ENCODE measurements around the gene ZNF804A.
"Not testable (repeated sequence)": the region's sequence is repeated elsewhere in the genome, so short reads cannot be mapped to it uniquely, and the experiment has no call there.

ZNF804A gene

GRCh38 chr2:184815824-184816223 lies 217.5 kb downstream of the ZNF804A start:
- DNase-seq (ENCODE audit: low read depth in 2 of 2, low spot score in 1 of 2) = no peak

- no peak for DNase-seq (ENCODE audit: low read depth in 2 of 2, low spot score in 1 of 2)
Observed at GRCh38 chr2:184824597-184824996, 226.3 kb downstream of the ZNF804A start.

- DNase-seq (ENCODE audit: low read depth in 2 of 2, low spot score in 1 of 2) = no peak
Observed at GRCh38 chr2:184830531-184830930, 232.2 kb downstream of the ZNF804A start.

GRCh38 chr2:184834699-184835397 lies 236.5 kb downstream of the ZNF804A start:
- DNase-seq (ENCODE audit: low read depth in 2 of 2, low spot score in 1 of 2) = no peak

DNA sequence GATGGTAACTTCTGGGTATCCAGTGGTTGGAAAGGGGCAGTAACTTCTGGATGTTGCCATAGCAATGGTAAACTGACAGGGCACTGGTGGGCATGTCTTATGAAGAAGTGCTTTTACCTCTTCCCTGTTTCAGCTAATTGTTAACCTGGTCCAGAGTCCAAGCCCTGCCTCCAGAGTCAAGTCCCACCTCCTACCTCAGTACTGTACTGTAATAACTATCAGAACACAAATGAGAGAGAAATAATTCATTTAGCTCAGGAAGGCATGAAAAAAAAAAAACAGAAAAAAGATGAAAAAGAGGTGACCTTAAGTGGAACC lies 237.0 kb downstream of the ZNF804A start:
- DNase-seq (ENCODE audit: low read depth in 2 of 2, low spot score in 1 of 2) = no peak

DNA sequence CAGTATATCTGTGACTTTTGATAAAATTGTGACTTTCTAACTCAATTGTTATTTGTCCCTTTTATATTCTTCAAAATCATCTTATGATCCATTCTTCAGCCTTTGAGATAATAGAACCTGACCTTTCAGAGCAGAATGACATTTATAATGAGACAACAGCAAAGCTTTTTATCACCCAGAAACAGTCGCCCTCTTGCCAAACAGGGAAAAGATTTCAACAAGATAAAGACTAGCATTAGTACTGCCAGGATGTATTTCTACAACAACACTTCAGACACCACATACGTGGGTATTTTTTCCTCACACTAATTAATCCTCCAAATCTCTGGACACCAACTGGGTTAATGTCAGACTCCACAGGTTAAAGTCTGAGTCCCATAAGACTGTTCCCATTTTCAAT lies 249.0 kb downstream of the ZNF804A start:
- no peak for DNase-seq (ENCODE audit: low read depth in 2 of 2, low spot score in 1 of 2)

DNA sequence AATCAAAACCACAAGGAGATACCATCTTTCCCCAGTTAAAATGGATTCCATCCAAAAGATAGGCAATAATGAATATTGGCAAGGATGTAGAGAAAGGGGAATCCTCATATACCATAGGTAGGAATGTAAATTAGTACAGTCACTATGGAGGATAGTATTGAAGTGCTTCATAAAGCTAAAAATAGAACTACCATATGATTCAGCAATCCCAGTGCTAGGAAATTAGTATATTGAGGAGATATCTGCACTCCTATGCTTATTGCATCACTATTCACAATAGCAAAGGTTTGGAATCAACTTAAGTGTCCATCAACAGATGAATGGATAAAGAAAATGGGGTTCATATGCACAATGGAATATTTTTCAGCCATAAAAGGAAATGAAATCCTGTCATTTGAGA lies 251.2 kb downstream of the ZNF804A start:
- DNase-seq (ENCODE audit: low read depth in 2 of 2, low spot score in 1 of 2) = no peak

- DNase-seq (ENCODE audit: low read depth in 2 of 2, low spot score in 1 of 2) = no peak
Observed at GRCh38 chr2:184851576-184851975, 253.2 kb downstream of the ZNF804A start.

- DNase-seq (ENCODE audit: low read depth in 2 of 2, low spot score in 1 of 2) = no peak
Observed at GRCh38 chr2:184859187-184859586, 260.9 kb downstream of the ZNF804A start.

- no peak for DNase-seq (ENCODE audit: low read depth in 2 of 2, low spot score in 1 of 2)
Observed at GRCh38 chr2:184860744-184861143, 262.4 kb downstream of the ZNF804A start.

- DNase-seq (ENCODE audit: low read depth in 2 of 2, low spot score in 1 of 2) = no peak
Observed at GRCh38 chr2:184875212-184875611, 276.9 kb downstream of the ZNF804A start.

DNA sequence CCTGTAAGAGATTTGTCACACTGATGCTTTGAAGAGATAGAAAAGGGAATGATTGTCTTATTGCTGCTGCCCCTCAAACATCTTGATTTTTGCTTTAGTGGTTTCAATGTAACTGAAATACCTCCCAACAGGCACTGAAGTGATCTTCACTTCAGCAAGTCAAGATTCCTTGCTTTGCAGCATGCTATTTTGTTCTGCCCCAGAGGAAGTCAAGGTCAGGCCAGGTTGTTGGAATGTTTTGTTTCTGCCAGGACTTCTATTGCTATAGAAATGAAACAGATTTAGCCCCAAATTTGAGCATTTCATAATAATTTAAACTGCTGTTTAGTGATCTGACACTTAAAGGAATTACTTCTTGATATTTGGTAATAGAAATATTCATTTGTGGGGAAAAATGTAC lies 277.6 kb downstream of the ZNF804A start:
- DNase-seq (ENCODE audit: low read depth in 2 of 2, low spot score in 1 of 2) = no peak

DNA sequence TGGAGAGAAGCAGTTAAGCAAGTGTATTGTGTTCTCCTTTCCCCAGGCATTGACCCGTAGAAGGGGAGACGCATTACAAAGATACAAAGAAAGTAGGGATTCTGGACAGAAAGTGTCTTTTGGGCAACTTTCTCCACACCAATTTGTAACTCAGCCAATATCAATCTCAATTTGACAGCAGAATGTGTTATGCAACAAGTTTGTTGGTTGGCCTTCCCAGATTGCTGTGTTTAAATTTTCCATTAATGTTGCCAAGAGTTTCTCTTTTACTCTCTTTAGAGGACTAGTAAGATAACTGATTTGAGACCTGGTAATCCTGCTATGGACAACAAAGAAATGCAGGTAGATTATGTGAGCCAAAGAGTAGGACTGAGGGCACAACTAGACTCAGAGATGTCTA lies 279.6 kb downstream of the ZNF804A start:
- DNase-seq (ENCODE audit: low read depth in 2 of 2, low spot score in 1 of 2) = no peak

DNA sequence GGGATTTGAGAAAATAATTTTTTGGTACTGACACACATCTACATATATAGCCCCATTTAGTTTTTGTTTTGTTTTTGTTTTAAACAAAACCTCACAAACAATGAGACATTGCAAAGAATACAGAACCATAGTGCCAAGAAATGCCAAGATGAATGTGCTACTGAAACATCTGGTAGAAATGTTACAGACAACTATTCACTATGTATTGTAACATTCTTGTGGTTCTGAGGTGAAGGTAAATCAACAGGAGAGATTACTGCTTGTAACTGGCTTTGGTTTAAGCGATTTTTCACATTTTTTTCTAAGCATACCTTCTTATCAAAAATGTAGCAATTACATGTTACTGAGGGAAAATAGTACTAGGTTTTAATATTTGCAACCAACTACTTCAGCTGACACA lies 281.3 kb downstream of the ZNF804A start:
- no peak for DNase-seq (ENCODE audit: low read depth in 2 of 2, low spot score in 1 of 2)

DNA sequence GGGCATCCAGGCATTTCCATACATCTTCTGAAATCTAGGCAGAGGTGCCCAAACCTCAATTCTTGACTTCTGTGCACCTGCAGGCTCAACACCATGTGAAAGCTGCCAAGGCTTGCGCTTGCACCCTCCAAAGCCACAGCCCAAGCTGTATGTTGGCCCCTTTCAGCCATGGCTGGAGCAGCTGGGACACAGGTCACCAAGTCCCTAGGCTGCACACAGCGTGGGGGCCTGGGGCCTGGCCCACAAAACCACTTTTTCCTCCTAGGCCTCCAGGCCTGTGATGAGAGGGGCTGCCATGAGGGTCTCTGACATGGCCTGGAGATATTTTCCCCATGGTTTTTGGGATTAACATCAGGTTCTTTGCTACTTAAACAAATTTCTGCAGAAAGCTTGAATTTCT lies 288.3 kb downstream of the ZNF804A start:
- DNase-seq (ENCODE audit: low read depth in 2 of 2, low spot score in 1 of 2) = not testable (repeated sequence)

- no peak for DNase-seq (ENCODE audit: low read depth in 2 of 2, low spot score in 1 of 2)
Observed at GRCh38 chr2:184890311-184890710, 292.0 kb downstream of the ZNF804A start.

GRCh38 chr2:184904991-184905390 lies 306.7 kb downstream of the ZNF804A start:
- no peak for DNase-seq (ENCODE audit: low read depth in 2 of 2, low spot score in 1 of 2)

DNA sequence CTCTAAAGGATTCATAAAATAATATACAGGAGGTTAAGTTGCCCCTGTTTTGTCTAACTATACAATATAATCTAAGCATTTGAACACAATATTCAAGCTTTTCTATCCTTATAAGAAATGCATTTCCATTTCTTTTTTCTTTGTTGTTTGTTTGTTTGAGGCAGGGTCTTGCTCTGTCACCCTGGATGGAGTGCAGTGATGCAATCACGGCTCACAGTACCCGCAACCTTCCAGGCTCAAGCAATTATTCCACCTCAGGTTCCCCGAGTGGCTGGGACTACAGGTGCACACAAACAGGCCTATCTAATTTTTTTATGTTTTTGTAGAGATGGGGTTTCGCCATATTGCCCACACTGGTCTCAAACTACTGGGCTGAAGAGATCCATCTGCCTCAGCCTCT lies 307.8 kb downstream of the ZNF804A start:
- DNase-seq (ENCODE audit: low read depth in 2 of 2, low spot score in 1 of 2) = no peak

DNA sequence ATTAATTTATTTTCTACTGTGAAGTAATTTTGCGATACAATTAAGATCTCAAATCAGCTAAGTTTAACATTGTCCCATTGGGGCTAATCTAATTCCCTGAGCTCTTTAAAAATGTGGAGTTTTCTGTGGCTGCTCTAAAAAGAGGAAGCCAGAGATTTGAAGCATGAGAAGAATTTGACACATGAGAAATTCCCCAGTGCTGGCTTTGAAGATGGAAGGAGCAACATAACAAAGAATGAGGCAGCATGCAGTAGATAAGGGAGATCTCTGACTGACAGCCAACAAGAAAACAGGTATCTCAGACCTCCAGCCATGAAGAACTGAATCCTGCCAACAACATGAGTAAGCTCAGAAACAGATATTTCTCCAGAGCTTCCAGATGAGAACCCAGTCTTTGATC lies 308.4 kb downstream of the ZNF804A start:
- no peak for DNase-seq (ENCODE audit: low read depth in 2 of 2, low spot score in 1 of 2)

GRCh38 chr2:184908966-184909365 lies 310.6 kb downstream of the ZNF804A start:
- no peak for DNase-seq (ENCODE audit: low read depth in 2 of 2, low spot score in 1 of 2)

DNA sequence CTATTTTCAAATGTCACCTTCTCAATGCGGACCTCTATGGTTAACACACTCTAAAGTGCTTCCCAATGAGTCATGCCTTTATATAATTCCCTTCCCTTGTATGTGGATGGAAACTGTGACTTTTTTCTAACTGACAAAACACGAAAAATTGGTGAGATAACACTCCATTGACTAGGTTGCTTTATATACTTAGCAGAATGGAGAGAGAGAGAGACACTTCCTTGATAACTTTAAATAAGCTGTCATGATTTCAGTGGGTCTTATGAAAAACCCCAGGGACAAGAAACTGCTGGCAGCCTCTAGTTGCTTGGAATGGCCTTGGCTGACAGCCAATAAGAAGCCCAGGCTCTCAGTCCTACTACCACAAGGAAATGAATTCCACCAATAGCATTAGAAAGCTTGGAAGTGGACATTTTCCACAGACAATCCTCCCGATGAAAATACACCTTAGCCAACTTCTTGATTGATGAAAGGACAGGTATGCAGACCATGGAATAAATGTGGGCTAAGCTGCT lies 322.2 kb downstream of the ZNF804A start:
- no peak for DNase-seq (ENCODE audit: low read depth in 2 of 2, low spot score in 1 of 2)

GRCh38 chr2:184921676-184922075 lies 323.3 kb downstream of the ZNF804A start:
- no peak for DNase-seq (ENCODE audit: low read depth in 2 of 2, low spot score in 1 of 2)

DNA sequence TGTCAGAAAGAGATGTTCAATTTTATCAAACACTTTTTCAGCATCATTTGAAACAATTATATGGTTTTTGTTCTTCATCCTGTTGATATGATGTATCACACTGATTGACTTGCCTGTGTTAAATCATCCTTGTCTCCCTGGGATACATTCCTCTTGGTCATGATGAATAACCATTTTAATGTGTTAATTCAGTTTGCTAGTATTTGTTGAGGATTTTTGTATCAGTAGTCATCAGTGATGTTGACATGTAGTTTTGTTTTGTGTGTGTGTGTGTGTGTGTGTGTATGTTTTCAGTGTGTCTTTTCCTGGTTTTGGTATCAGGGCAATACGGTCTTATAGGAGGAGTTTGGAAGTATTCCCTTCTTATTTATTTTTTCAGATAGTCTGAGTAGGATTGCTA lies 325.4 kb downstream of the ZNF804A start:
- DNase-seq (ENCODE audit: low read depth in 2 of 2, low spot score in 1 of 2) = no peak

All from stimulated activated CD8-positive, alpha-beta memory T cell treated with anti-CD3 and anti-CD28 coated beads, Interleukin-4, amount 100 ng/mL, for 1 hour (primary cell).